Body of pancreas (tissue), 4 donors: ENCODE results near the gene C3orf52.
A peak's percentile ranks its signal among the peaks of the same experiment; 100 is the strongest.

Experiments used
- POLR2A ChIP-seq, 3 donors: fragments of 450-650 bp; IDR thresholded peaks; one replicate each; pipeline ENCODE4 v1.6.1; 2016; ENCODE audit warnings: antibody characterized with exemption in 3 of 3, mild to moderate bottlenecking in 2 of 3
- TF ChIP-seq, protein P1 (sequence below), 7 experiments: fragments of 450-650 bp in 4 of 7; fragments of 200-600 bp in 3 of 7; sonication (generic) in 3 of 7; IDR thresholded peaks; one replicate each; pipeline ENCODE4 v1.5.1; 2016 to 2019; ENCODE audit warnings: antibody characterized with exemption in 7 of 7

DNA sequence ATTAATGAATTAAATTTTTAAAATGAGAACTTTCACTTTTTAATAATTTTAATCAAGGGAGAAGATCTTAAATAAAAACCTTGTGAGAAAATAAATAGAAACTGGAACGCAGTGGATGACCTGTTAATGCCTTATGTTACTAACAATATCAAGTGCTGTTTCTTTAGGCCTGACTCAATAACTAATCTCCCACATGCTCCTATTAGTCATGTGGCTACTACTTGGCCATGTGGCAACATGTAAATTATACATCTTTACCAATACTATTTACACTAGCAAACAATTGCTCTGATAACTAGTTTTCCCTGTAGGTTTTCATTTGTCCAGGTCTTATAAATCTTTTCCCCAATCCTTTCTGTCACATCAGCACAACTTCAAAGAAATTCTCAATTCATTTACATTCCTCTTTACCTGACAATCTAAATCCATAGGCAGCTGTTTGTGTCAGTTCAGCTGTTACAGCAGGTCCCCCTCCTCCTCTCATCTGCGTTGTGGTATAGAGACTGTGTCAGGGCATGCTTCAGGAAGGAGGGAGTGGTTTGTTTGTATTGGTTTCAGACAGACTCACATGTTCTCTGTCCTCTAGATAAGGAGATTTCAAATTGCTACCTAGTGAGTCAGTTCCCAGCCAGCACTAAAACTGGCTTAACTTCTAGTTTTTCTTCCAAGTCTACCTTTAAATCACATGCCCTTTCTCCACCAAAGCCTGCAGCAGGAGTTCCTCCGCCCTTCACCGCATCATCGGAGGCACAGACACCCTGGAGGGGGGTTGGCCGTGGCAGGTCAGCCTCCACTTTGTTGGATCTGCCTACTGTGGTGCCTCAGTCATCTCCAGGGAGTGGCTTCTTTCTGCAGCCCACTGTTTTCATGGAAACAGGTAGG lies 11.3 kb upstream of the C3orf52 start:
- TF ChIP-seq POLR2A (IDR thresholded peaks at IDR 0.05): peak in 2 of 3 donors; percentile 23 to 40
- TF ChIP-seq, protein P1, sequence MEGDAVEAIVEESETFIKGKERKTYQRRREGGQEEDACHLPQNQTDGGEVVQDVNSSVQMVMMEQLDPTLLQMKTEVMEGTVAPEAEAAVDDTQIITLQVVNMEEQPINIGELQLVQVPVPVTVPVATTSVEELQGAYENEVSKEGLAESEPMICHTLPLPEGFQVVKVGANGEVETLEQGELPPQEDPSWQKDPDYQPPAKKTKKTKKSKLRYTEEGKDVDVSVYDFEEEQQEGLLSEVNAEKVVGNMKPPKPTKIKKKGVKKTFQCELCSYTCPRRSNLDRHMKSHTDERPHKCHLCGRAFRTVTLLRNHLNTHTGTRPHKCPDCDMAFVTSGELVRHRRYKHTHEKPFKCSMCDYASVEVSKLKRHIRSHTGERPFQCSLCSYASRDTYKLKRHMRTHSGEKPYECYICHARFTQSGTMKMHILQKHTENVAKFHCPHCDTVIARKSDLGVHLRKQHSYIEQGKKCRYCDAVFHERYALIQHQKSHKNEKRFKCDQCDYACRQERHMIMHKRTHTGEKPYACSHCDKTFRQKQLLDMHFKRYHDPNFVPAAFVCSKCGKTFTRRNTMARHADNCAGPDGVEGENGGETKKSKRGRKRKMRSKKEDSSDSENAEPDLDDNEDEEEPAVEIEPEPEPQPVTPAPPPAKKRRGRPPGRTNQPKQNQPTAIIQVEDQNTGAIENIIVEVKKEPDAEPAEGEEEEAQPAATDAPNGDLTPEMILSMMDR (IDR thresholded peaks at IDR 0.05): no peak
